Measurements from ENCODE around the gene AGRP. TPM values are rescaled to one million over a fixed set of nuclear protein-coding genes. Genes with fewer than 3 reads are reported as not detected.
A peak's percentile ranks its signal among the peaks of the same experiment; 100 is the strongest.

Gene AGRP
- total RNA-seq, 1 donor from 2014 or later = not detected

DNA sequence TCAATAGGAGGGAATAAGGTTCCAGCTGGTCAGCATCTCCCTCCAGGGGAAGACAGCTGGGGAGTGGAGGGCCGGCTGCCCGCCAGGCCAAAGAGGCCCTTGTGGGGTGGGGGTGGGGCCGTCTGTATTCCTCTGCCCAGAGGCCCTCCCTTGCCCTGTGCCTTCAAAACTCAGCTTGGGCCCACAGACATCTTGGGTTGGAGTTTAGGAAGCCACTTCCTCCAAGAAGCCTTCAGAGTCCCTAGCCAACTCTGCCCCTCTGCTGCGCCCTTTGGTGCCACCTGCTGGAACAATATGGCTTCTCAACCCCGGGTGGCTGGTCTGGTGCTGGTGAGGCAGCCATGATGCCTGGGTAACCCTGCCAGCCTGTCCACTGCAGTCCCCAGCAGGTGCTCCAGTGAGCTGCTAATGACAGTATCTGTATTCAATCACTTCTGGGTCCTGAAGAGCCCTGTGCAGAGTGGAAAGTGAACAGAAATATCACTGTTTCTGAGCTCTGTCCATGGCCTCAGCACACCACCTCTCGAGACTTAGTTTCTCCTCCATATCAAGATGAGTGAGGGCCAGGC is 35.8 kb downstream of the AGRP start:
- Histone ChIP-seq H3K4me3 (ENCODE audit: low read depth, low read length) (no peak overlapping the region), H3K27me3 (ENCODE audit: control insufficient read depth, insufficient read depth, low read length) (no peaks in the 10 kb centered on the region), H3K36me3 (ENCODE audit: control insufficient read depth, insufficient read depth, low read length) (no peaks in the 10 kb centered on the region)
- TF ChIP-seq, protein P1, sequence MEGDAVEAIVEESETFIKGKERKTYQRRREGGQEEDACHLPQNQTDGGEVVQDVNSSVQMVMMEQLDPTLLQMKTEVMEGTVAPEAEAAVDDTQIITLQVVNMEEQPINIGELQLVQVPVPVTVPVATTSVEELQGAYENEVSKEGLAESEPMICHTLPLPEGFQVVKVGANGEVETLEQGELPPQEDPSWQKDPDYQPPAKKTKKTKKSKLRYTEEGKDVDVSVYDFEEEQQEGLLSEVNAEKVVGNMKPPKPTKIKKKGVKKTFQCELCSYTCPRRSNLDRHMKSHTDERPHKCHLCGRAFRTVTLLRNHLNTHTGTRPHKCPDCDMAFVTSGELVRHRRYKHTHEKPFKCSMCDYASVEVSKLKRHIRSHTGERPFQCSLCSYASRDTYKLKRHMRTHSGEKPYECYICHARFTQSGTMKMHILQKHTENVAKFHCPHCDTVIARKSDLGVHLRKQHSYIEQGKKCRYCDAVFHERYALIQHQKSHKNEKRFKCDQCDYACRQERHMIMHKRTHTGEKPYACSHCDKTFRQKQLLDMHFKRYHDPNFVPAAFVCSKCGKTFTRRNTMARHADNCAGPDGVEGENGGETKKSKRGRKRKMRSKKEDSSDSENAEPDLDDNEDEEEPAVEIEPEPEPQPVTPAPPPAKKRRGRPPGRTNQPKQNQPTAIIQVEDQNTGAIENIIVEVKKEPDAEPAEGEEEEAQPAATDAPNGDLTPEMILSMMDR (IDR thresholded peaks at IDR 0.05; ENCODE audit: insufficient read depth, low read length, poor library complexity, severe bottlenecking) = peak; percentile 48
- DNase-seq (ENCODE audit: low read depth) = no peak

DNA sequence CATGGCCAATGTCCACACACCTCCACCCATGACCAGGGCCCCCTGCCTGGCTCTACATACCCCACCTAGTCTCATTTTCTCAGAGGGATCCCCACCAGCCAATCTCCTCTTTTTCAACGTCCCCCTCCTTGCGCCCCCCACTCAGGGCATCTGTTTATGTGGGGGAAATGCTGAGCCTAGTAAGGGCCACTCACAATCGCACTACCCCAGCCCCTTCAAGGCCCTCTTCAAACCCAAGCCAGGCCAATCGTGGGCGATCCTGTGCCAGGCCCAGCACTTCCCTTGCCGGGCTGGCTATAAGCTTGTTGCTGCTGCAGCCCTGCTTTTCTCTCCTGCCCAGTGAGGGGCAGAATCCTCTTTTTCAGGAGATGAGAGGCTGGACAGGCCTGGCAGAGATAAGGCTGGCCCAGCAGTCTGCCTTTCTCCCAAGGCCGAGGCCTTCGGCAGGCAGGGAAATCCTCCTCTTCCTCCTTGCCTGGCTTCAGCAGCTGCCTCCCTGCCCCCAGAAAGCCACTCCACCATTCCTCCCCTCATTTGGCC is 36.3 kb downstream of the AGRP start:
- no peak for DNase-seq (ENCODE audit: low read depth)
- H3K27me3 ChIP-seq (ENCODE audit: control insufficient read depth, insufficient read depth, low read length) = no peaks in the 10 kb centered on the region
- no peak overlapping the region for H3K4me3 ChIP-seq (ENCODE audit: low read depth, low read length)
- TF ChIP-seq, protein P1 (IDR thresholded peaks at IDR 0.05; ENCODE audit: insufficient read depth, low read length, poor library complexity, severe bottlenecking) = no peak
- H3K36me3 ChIP-seq (ENCODE audit: control insufficient read depth, insufficient read depth, low read length) = no peaks in the 10 kb centered on the region

DNA sequence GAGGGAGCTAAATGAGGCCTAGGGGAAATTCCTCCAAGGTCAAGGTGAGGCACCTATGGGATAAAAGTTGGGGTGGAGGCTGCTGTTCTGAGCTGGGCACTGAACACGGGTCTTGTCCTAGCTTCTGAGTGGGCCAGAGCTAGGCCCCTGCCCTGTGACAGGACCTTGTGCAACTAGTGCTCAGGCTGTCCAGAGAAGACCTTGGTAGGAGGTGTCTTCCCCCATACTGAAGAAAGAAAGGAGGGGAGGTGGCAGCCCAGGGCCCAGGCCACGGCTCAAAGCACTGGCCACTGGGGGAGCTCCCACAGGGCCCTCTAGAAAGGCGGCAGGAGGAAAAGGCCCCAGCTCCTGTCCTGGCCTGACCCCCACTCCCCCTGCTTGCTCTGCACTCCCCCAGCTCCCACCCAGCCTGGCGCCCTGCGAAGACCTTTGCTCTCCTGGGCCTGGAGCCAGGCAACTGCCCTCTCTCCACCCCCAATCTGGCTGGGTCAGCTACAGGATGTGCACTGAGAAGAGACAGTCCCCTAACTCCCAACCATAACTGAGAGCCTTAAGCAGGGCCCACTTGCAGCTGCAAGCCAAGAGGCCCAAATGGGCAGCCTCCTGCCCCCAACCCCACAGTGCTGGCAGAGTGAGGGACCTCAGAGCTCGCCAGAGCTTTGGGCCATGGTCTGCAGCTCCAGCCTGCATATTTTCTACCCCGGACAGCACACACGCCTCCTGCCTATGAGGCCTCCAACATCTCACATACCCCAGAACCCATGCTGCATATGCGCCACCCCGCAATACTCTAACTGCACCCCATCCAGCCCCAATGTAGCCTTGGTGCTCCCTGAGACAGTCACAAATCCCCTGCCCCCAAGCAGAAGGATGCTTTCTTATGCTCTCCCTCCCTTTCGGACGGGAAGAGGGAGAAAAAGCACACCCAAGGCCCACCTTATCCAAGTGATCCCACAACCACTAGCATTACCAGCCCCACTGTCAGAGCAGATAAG is 37.1 kb downstream of the AGRP start:
- TF ChIP-seq, protein P1 (IDR thresholded peaks at IDR 0.05; ENCODE audit: insufficient read depth, low read length, poor library complexity, severe bottlenecking) = no peak
- DNase-seq (ENCODE audit: low read depth) = no peak
- Histone ChIP-seq H3K36me3 (ENCODE audit: control insufficient read depth, insufficient read depth, low read length) (no peaks in the 10 kb centered on the region), H3K27me3 (ENCODE audit: control insufficient read depth, insufficient read depth, low read length) (no peaks in the 10 kb centered on the region), H3K4me3 (ENCODE audit: low read depth, low read length) (no peak overlapping the region)

DNA sequence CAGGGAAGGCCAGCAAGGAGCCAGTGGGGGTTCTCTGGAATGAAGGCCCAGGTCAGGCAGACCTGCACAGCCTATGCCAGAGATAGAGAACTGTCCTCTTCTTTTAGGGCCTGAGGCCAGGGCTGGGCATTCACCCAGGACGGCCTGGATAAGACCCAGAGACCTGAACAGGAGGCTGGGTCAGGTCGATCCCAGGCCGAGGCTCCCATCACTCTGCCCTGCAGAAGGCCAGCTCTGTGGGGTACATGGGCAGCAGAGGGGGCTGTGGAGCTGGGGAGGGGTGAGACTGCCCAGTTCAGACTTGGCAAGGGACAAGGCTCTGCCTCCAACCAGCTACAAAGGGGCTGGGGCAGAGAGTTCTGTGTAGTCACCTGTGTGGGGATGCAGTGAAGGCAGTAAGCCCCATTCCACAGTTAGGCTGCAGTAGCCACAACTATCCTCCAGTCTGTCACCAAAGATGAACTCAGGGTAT is 37.9 kb downstream of the AGRP start:
- no peak for DNase-seq (ENCODE audit: low read depth)
- H3K4me3 ChIP-seq (ENCODE audit: low read depth, low read length) = no peak overlapping the region
- peaks cover under 1% of the 10 kb centered on the region for H3K36me3 ChIP-seq (ENCODE audit: control insufficient read depth, insufficient read depth, low read length)
- no peaks in the 10 kb centered on the region for H3K27me3 ChIP-seq (ENCODE audit: control insufficient read depth, insufficient read depth, low read length)
- TF ChIP-seq, protein P1 (IDR thresholded peaks at IDR 0.05; ENCODE audit: insufficient read depth, low read length, poor library complexity, severe bottlenecking) = no peak

DNA sequence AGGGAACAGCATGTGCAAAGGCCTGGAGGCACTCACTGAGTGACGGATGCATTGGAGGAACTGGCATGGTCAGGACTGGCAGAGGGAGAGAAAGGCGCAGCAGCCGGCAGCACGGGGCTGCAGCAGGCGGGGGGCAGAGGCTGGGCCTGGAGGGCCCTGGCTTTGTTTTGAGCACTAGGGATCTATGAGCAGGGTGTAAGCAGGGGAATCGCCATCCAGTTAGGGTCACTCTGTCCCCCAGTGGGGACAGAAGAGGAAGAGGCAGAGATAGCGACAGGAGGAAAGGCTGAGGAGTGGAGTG is 38.3 kb downstream of the AGRP start:
- Histone ChIP-seq H3K27me3 (ENCODE audit: control insufficient read depth, insufficient read depth, low read length) (no peaks in the 10 kb centered on the region), H3K36me3 (ENCODE audit: control insufficient read depth, insufficient read depth, low read length) (peaks cover 2% of the 10 kb centered on the region), H3K4me3 (ENCODE audit: low read depth, low read length) (no peak overlapping the region)
- DNase-seq (ENCODE audit: low read depth) = no peak
- TF ChIP-seq, protein P1 (IDR thresholded peaks at IDR 0.05; ENCODE audit: insufficient read depth, low read length, poor library complexity, severe bottlenecking) = no peak

Data from kidney epithelial cell (primary cell).